HepG2 (cell line): ENCODE data around the gene TTPAL. TPM values are rescaled to one million over a fixed set of nuclear protein-coding genes. Genes with fewer than 3 reads are reported as not detected.

Source experiments
- DMTF1 ChIP-seq: sonication (generic); formaldehyde crosslinking; IDR thresholded peaks from 2 replicates; pipeline ENCODE4 v1.4.0; 2020; ENCODE audit warnings: mild to moderate bottlenecking, missing genetic modification reagents
- NFYC ChIP-seq: IDR thresholded peaks from 2 replicates; pipeline ENCODE4 v1.6.1; 2016; ENCODE audit warnings: missing genetic modification reagents, missing compliant biosample characterization
- RNF219 ChIP-seq: sonication (generic); formaldehyde crosslinking; IDR thresholded peaks from 2 replicates; pipeline ENCODE4 v1.5.0; 2020; ENCODE audit warnings: mild to moderate bottlenecking, missing genetic modification reagents
- SAP130 ChIP-seq: IDR thresholded peaks from 2 replicates; pipeline ENCODE4 v1.6.1; 2016; ENCODE audit warnings: low read depth
- TP53 ChIP-seq: sonication (generic); formaldehyde crosslinking; conservative IDR thresholded peaks from 2 replicates; pipeline ENCODE4 v1.4.0; 2020; ENCODE audit warnings: missing genetic modification reagents
- ZNF230 ChIP-seq: sonication (generic); formaldehyde crosslinking; IDR thresholded peaks from 2 replicates; pipeline ENCODE4 v1.4.0; 2020; ENCODE audit warnings: mild to moderate bottlenecking, missing genetic modification reagents
- ZNF788 ChIP-seq: sonication (generic); formaldehyde crosslinking; IDR thresholded peaks from 2 replicates; pipeline ENCODE4 v1.5.0; 2020; ENCODE audit warnings: mild to moderate bottlenecking, missing genetic modification reagents, borderline replicate concordance
- polyA plus RNA-seq, 8 experiments: library from polyadenylated mRNA; depleted of rRNA in 3 of 8; stranded (reverse) in 7 of 8; unstranded in 1 of 8; fragments of >200 nt; fragmentation: Illumina TruSeq in 4 of 8; extraction: Trizol in 4 of 8; gene quantifications; 2 replicates each; pipeline versions ENCODE4 v1.2.1 to v1.2.3, GENCODE V29; 2011 to 2016; ENCODE audit warnings: low read depth in 4 of 8, missing spikeins in 1 of 8, mixed read lengths in 1 of 8; ENCODE audit not compliant: insufficient read depth in 1 of 8
- total RNA-seq, 5 experiments: library from RNA; depleted of rRNA; stranded (reverse); fragments of >200 nt; fragmentation: Illumina TruSeq; extraction: Trizol; gene quantifications; 2 replicates each; pipeline ENCODE4 v1.2.3, GENCODE V29; 2016; ENCODE audit warnings: low read depth in 1 of 5
- TF ChIP-seq, protein P1 (sequence below): sonication (generic); formaldehyde crosslinking; IDR thresholded peaks from one replicate; pipeline ENCODE4 v1.5.1; 2020; ENCODE audit warnings: mild to moderate bottlenecking, missing genetic modification reagents; ENCODE audit errors: not compliant biosample characterization
- TF ChIP-seq, protein P2 (sequence below): sonication (generic); formaldehyde crosslinking; IDR thresholded peaks from 2 replicates; pipeline ENCODE4 v1.5.1; 2020; ENCODE audit warnings: missing genetic modification reagents, mild to moderate bottlenecking, borderline replicate concordance

The TTPAL gene
- total and polyA plus RNA-seq, 2 of the 13 experiments (the other 11 are each of a cell fraction or from before 2014, with no cell fraction given), result 4.3 to 18.8 TPM

DNA sequence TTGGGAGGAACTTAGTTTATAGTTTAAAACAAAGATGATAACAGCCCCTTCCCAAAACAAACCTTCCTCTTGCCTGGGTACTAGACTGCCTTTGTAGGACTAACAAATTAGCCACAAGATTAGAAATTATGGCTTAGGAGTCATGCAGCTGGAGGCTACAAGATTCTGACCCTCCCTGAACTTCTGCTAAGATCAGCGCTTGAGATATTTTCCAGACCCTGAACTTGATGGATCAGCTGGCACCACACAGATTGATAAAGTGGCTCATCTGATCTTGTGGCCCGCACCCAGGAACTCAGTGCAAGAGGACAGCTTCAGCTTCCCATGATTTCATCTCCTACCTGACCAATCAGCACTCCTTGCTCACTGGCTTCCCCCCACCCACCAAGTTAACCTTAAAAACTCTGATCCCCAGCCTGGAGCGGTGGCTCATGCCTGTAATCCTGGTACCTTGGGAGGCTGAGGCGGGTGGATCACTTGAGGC, 52.1 kb downstream of the TTPAL start (continued):
- TF ChIP-seq, protein P1, sequence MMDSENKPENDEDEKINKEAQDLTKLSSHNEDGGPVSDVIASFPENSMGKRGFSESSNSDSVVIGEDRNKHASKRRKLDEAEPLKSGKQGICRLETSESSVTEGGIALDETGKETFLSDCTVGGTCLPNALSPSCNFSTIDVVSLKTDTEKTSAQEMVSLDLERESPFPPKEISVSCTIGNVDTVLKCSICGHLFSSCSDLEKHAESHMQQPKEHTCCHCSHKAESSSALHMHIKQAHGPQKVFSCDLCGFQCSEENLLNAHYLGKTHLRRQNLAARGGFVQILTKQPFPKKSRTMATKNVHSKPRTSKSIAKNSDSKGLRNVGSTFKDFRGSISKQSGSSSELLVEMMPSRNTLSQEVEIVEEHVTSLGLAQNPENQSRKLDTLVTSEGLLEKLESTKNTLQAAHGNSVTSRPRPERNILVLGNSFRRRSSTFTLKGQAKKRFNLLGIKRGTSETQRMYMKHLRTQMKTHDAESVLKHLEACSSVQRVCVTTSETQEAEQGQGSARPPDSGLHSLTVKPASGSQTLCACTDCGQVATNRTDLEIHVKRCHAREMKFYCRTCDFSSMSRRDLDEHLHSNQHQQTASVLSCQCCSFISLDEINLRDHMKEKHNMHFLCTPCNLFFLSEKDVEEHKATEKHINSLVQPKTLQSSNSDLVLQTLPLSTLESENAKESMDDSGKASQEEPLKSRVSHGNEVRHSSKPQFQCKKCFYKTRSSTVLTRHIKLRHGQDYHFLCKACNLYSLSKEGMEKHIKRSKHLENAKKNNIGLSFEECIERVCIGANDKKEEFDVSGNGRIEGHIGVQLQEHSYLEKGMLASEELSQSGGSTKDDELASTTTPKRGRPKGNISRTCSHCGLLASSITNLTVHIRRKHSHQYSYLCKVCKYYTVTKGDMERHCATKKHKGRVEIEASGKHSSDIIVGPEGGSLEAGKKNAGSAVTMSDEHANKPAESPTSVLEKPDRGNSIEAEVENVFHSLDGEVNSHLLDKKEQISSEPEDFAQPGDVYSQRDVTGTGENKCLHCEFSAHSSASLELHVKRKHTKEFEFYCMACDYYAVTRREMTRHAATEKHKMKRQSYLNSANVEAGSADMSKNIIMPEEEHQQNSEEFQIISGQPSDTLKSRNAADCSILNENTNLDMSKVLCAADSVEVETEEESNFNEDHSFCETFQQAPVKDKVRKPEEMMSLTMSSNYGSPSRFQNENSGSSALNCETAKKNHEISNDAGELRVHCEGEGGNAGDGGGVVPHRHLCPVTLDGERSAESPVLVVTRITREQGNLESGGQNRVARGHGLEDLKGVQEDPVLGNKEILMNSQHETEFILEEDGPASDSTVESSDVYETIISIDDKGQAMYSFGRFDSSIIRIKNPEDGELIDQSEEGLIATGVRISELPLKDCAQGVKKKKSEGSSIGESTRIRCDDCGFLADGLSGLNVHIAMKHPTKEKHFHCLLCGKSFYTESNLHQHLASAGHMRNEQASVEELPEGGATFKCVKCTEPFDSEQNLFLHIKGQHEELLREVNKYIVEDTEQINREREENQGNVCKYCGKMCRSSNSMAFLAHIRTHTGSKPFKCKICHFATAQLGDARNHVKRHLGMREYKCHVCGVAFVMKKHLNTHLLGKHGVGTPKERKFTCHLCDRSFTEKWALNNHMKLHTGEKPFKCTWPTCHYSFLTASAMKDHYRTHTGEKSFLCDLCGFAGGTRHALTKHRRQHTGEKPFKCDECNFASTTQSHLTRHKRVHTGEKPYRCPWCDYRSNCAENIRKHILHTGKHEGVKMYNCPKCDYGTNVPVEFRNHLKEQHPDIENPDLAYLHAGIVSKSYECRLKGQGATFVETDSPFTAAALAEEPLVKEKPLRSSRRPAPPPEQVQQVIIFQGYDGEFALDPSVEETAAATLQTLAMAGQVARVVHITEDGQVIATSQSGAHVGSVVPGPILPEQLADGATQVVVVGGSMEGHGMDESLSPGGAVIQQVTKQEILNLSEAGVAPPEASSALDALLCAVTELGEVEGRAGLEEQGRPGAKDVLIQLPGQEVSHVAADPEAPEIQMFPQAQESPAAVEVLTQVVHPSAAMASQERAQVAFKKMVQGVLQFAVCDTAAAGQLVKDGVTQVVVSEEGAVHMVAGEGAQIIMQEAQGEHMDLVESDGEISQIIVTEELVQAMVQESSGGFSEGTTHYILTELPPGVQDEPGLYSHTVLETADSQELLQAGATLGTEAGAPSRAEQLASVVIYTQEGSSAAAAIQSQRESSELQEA, result no peak
- TF ChIP-seq SAP130 (CRISPR knock-in tag), result peak; percentile 20; the same call in 1 of the 2 replicates
- TF ChIP-seq TP53, result no peak
- no peak for TF ChIP-seq RNF219 (CRISPR knock-in tag)
- no peak for TF ChIP-seq ZNF230 (CRISPR knock-in tag)
- TF ChIP-seq DMTF1 (CRISPR knock-in tag), result no peak
- peak; percentile 65 for TF ChIP-seq NFYC (CRISPR knock-in tag)
- TF ChIP-seq, protein P2, sequence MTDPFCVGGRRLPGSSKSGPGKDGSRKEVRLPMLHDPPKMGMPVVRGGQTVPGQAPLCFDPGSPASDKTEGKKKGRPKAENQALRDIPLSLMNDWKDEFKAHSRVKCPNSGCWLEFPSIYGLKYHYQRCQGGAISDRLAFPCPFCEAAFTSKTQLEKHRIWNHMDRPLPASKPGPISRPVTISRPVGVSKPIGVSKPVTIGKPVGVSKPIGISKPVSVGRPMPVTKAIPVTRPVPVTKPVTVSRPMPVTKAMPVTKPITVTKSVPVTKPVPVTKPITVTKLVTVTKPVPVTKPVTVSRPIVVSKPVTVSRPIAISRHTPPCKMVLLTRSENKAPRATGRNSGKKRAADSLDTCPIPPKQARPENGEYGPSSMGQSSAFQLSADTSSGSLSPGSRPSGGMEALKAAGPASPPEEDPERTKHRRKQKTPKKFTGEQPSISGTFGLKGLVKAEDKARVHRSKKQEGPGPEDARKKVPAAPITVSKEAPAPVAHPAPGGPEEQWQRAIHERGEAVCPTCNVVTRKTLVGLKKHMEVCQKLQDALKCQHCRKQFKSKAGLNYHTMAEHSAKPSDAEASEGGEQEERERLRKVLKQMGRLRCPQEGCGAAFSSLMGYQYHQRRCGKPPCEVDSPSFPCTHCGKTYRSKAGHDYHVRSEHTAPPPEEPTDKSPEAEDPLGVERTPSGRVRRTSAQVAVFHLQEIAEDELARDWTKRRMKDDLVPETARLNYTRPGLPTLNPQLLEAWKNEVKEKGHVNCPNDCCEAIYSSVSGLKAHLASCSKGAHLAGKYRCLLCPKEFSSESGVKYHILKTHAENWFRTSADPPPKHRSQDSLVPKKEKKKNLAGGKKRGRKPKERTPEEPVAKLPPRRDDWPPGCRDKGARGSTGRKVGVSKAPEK (CRISPR knock-in tag), result no peak
- peak; percentile 40; the same call in 1 of the 2 replicates for TF ChIP-seq ZNF788 (CRISPR knock-in tag)
